Eye (tissue), 1 donor: ENCODE measurements around the gene ASB2.

Experiments used
- DNase-seq: peaks from one replicate; pipeline ENCODE4 v3.0.0-alpha.2; 2015

Gene ASB2

GRCh38 chr14:93976477-93977057 lies at the start of gene ASB2:
TSS of gene ASB2 (minus strand) at chr14:93976570. CDS start at chr14:93964539, 12,031 bp downstream.
- DNase-seq, result no peak

GRCh38 chr14:94025720-94026119 lies 49.4 kb upstream of the ASB2 start:
- no peak for DNase-seq

DNA sequence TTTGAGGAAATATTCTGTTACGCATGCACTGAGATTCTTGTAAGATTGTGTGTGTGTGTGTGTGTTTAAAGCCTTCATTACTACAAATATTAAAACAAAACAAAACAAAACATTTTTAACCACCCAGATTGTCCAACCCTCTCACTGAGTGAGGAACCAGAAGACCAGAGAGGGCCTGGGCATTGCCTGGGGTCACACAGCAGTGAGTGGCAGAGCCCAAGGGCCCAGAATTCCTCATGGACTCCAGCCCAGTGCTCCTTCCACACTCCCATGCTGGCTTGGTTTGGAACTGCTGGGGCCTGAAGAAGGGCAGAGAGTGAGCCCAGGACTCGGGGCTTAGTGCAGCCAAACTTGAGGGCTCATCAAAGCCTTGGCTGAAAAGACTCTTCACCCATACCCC lies 48.2 kb upstream of the ASB2 start:
- no peak for DNase-seq

- DNase-seq, result no peak
These were observed 46.4 kb upstream of the ASB2 start for GRCh38 chr14:94022532-94023411.

- DNase-seq, result no peak
These were observed 45.2 kb upstream of the ASB2 start for GRCh38 chr14:94021416-94022157.

- no peak for DNase-seq
These were observed 44.6 kb upstream of the ASB2 start for GRCh38 chr14:94021001-94021400.

DNA sequence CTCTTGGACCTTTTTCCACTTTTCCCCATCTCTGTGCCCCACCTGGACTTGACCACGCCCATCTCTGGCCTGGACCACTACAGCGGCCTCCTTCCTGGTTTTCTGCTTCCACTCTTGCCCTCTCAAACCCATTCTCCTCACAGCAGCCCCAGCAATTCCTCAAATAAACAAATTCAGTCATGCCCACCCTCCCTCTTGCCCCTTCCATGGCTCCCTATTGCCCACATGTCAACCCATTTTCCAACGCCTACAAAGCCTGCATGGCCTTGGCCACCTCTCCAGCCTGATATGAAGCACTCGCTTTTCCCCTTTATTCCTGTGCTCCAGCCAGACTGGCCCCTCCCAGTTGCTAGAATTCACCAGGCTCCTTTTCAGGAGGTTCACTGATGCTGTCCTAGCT lies 43.9 kb upstream of the ASB2 start:
- no peak for DNase-seq

DNA sequence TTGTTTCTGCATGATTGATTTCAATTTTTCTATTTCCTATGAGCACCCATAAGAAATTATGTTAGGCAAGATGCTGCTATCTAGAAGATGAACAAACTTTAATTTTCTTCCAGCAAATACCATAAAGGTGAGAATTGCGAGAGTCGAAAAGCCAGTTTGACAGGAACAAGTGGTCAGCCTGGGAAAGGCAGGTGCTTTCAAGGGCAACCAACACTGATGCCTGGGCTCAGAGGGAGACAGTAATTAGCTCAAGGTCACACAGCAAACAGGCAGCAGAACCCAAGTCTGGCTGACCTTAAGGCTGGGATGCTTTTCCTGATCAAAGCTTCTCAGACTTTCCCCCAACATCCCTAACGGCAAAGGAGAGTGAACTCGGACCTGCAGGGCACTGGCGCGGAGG lies 43.0 kb upstream of the ASB2 start:
- no peak for DNase-seq

DNA sequence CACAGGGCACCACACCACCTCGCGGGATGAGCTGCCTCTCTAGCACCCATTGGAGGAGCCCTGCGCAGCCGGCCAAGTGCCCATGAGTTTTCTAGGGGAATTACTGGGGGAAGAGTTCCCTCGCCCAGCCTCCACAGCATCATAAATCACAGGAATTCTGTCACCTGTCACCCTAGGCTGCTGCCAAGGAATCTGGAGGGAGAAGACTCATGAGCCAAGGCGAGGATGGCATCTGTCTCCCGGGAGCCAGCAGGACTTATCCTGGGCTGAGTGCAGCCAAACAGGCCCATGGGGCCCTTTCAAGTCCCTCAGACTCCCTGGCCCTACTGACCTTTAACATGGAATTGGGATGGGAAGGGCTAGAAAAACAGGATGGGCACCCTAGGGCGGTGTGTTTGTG lies 41.9 kb upstream of the ASB2 start:
- DNase-seq, result no peak

DNA sequence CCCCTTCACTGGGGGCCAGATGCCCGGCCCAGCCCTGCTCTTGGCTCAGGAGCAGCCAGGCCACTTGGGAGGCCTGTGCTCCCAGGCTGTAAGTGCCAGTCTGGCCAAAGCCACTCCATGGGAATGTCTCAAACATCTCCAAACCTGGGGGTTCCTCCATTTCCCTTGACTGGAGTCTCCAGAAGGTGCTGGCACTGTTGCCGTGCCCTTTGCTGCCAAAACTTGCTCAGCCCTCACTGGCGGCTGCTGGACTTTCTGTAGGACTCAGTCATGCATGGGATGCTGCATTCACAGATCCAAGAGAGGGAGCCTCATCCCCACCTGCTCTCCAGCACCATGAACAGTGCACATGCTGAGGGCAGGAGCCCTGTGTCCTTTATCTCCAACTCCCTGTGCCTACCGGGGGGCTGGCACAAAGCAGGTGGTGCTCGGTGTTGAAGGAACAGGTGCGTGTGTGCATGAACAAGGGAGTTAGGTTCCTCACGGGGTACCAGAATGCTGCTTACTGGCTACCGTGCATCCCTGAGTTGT lies 40.1 kb upstream of the ASB2 start:
- DNase-seq, result no peak

DNA sequence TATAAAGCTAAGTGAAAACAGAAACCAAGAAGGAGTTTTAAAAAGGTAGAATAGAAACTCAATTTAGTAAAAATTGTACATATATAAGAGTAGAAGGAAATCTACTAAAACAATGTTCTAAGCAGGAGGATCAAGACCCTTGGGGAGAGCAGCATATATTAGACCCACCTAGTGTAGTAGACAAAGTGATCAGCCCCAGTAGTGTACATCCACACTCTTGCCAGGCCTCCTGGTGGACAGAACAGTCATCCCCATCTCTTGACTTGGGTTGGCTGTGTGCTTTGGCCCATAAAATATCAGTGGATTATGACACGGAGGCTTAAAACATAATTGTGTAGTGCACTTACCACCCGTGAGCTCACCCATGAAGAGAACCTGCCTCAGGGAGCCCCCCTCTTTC lies 38.9 kb upstream of the ASB2 start:
- no peak for DNase-seq

DNA sequence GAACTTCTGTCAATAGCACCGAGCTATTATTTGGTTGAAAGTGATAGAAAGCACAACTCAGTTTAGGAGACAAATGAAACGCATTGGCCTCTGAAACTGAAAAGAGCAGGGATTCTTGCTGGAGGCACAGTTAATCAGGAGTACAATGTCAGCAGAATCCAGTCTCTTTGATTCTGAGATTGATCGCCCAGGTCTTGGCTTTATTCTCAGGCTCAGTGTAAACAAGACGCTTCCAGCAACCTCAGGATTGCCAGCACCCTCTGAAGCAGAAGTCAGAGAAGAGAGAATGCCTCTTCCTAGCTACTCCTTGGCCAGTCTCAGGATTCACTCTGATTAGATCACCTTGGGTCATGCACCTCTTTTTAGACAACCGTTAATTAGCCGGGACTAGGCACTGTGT lies 38.0 kb upstream of the ASB2 start:
- DNase-seq, result no peak

DNA sequence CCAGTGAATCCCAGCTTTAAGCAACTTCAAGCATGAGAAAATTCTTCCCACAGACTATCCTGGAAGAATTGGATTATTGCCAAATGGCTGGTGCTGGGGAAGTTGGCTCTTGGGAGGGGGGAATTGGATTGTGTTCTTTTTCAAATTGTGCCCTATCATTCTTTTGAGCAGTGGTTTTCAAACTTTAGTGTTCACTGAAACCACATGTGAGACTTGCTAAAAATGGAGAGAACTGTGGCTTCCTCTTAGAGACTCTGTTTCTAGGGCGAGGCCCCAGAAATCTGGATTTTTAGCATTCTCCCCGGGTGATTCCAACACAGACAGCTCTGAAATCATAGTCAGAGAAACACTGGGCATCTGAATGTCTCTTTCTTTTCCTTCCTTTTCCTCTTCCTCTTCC lies 35.4 kb upstream of the ASB2 start:
- peak; percentile 26 for DNase-seq

DNA sequence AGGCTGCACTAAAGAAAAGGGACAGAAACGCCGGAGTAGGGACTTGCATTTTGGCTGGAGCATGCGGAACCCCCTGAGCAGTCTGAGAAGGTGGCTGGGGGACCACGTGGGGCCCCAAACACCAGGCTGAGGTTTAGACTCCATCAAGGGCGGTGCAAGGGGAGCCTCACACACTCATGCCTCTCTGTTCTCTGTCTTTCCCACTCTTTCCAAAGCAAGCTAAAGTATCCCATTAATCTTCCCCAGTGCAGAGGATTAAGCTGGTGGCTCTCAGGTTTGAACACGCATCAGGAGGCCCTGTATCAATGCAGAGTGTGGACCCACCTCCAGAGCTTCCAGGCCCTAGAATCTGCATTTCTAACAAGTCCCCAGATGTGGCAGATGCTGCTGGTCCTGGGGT lies 34.3 kb upstream of the ASB2 start:
- DNase-seq, result no peak

GRCh38 chr14:94009767-94010166 lies 33.4 kb upstream of the ASB2 start:
- DNase-seq, result no peak

DNA sequence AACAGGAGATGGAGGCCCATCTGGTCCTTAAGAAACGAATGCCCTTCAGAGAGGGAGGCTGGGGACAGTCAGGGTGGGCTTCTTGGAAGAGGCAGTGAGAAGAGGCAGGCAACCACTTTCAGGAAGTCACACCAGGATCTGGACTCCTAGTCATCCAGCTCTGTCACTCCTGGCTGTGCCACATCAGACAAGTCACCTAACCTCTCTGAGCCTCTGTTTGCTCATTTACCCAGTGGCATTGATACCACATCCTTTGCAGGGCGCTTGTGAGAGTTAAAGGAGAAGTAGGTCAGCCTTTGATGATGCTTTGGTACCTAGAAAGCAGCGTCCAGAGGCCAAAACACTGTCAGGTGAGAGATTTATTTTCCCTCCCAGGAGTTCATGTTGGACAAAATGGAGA lies 31.9 kb upstream of the ASB2 start:
- DNase-seq, result no peak

DNA sequence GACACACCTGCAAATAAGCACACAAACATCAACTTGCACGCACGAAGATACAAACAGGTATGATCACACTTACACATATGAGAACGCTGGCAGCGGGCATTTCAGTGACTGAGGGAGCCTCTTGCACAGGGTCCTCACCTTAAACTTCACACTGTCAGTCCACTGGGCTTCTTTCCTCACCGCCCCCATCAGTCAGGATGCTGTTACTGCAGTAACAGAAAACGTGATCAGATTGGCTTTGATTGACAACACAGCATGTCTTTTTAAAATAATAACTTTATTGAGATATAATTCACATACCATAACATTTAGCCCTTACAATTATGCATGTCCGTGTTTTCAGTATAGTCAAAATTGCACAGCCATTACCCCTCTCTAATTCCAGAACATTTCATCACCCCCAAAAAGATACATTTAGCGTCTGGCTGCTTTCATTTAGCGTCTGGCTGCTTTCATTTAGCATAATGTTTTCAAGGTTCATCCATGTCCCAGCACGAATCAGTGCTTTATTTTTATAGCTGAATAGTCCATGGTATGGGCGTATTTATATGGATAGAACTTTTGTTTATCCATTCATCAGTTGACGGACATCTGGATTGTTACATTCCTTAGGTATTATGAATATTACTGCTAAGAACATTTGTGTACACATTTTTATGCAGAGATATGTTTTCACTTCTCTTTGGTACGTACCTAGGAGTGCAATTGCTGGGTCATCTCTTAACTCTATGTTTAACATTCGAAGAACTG lies 29.1 kb upstream of the ASB2 start:
- DNase-seq, result no peak

DNA sequence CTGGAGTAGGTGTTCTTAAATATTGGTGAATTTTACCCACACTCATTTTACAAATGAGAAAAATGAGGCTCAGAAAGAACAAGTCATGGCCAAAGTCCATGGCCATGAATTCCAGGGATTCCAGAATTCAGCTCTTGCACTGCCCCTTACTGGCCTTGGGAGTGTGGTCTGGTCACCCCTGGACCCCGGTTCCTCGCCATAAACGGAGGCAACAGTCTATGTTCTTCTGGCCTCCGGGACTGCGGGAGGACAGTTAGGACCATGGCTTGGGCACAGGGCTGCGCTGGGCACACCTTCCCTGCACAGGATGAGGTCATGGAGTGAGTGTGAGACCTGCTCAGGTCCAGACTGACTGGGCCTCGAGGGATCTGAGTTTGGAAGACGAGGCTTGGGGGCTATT lies 27.6 kb upstream of the ASB2 start:
- DNase-seq, result no peak

DNA sequence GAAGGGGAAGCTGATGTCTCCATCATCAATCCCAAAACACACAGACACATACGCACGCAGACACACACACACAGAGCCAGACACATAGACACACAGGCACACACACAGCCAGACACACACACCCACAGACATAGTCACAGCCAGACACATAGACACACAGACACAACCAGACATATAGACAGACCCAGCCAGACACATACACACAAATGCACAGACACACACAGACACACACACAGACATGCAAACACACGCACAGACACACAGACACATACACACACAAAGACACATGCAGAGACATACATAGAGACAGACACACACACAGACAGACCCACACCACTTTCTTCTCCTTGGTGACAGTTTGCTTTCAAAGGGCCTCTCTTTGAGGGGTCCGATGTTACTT lies 27.0 kb upstream of the ASB2 start:
- DNase-seq, result no peak

GRCh38 chr14:94001501-94002396 lies 25.4 kb upstream of the ASB2 start:
- peak; percentile 87 for DNase-seq

DNA sequence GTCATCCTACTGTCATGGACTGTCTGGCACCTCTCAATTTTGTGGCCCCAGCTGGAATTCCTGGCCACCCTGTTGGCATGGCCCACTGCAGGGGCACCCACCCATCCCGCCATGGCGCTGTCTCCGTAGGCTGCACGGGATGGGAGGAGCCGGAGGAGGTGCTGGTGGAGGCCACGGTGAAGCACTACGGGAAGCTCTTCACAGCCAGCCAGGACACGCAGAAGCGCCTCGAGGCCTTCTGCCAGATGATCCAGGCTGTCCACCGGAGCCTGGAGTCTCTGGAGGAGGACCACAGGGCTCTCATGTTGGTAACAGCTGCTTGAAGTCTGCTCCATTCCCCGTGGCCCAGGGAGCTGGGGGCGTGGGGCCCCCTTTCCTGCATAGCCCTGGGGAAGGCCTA lies 24.6 kb upstream of the ASB2 start:
- DNase-seq, result no peak

DNA sequence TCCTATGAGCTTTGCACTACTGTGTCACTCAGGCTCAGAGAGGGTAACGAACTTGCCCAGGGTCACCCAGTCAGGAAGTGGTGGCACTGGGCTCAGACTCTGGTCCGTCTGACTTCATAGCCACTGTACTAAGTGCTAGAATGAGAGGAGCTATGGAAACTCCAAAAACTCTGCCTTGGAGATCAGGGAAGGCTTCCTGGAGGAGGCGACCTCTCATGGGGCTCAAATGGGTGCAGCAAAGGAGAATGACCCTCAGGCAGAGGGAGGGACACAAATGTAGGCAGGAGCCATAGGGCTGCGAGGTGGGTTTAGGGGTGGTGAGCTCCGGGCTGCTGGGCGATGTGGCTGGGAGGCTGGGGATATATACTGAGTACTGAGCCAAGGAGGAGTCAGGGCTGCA lies 23.9 kb upstream of the ASB2 start:
- DNase-seq, result no peak
